Breast epithelium (tissue), 4 donors: ENCODE results near the gene DLD. TPM values are rescaled to one million over a fixed set of nuclear protein-coding genes. Genes with fewer than 3 reads are reported as not detected.

Experiments used
- DNase-seq, 2 donors: peaks; one replicate each; pipeline ENCODE4 v3.0.0-alpha.2; 2019; ENCODE audit warnings: low spot score in 2 of 2
- H3K27ac ChIP-seq, 2 donors: fragments of 200-600 bp; sonication (generic) in 1 of 2; one replicate each; pipeline ENCODE4 v1.5.1; 2016 to 2019; ENCODE audit warnings: mild to moderate bottlenecking in 1 of 2
- H3K27me3 ChIP-seq, 2 donors: fragments of 200-600 bp; sonication (generic) in 1 of 2; one replicate each; pipeline versions ENCODE4 v1.5.1 to v1.6.0; 2017 to 2019; ENCODE audit warnings: control low read depth in 1 of 2, mild to moderate bottlenecking in 1 of 2
- H3K36me3 ChIP-seq: fragments of 200-600 bp; one replicate; pipeline ENCODE4 v1.5.1; 2019
- H3K4me1 ChIP-seq, 2 donors: fragments of 200-600 bp; sonication (generic); one replicate each; pipeline ENCODE4 v1.5.1; 2016 to 2019; ENCODE audit warnings: control low read depth in 1 of 2
- H3K4me3 ChIP-seq, 3 donors: fragments of 200-600 bp; sonication (generic); 1 replicate in 2 of 3; 2 replicates in 1 of 3; pipeline ENCODE4 v1.5.1; 2016 to 2019; ENCODE audit warnings: mild to moderate bottlenecking in 3 of 3, moderate library complexity in 2 of 3
- H3K9me3 ChIP-seq, 2 donors: fragments of 200-600 bp; sonication (generic) in 1 of 2; one replicate each; pipeline ENCODE4 v1.5.1; 2016 to 2019; ENCODE audit warnings: control low read depth in 1 of 2
- POLR2A ChIP-seq: fragments of 450-650 bp; IDR thresholded peaks from one replicate; pipeline ENCODE4 v1.6.1; 2016; ENCODE audit warnings: antibody characterized with exemption, mild to moderate bottlenecking, moderate library complexity
- POLR2AphosphoS5 ChIP-seq, 3 donors: sonication (generic); formaldehyde crosslinking; IDR thresholded peaks; one replicate each; pipeline ENCODE4 v1.6.1; 2017; ENCODE audit warnings: antibody characterized with exemption in 3 of 3
- intact Hi-C: fragments of 100-400 bp; cut with DNase I; formaldehyde crosslinking; loops from one replicate; pipeline ENCODE4 v1.15.1; 2023; ENCODE audit warnings: low total_unique reads
- total RNA-seq, 3 donors: library from RNA; depleted of rRNA; stranded (reverse); fragments of >200 nt; gene quantifications; one replicate each; pipeline ENCODE4 v1.1.0, GENCODE V29; 2016
- TF ChIP-seq, protein P1 (sequence below), 3 donors: fragments of 450-650 bp; IDR thresholded peaks; one replicate each; pipeline ENCODE4 v1.5.1; 2016 to 2017; ENCODE audit warnings: antibody characterized with exemption in 3 of 3, mild to moderate bottlenecking in 3 of 3, moderate library complexity in 3 of 3

The DLD gene
- total RNA-seq, 3 donors from 2014 or later: 57.5 to 74.1 (median 58.3) TPM

GRCh38 chr7:107939573-107940489, 48.8 kb downstream of the DLD start:
- peak overlapping the region; percentile 70 to 90 for H3K27ac ChIP-seq
- intact Hi-C loops: no loop called here
- TF ChIP-seq POLR2AphosphoS5 (IDR thresholded peaks at IDR 0.05): peak in 1 of 3 donors; percentile 16
- TF ChIP-seq, protein P1, sequence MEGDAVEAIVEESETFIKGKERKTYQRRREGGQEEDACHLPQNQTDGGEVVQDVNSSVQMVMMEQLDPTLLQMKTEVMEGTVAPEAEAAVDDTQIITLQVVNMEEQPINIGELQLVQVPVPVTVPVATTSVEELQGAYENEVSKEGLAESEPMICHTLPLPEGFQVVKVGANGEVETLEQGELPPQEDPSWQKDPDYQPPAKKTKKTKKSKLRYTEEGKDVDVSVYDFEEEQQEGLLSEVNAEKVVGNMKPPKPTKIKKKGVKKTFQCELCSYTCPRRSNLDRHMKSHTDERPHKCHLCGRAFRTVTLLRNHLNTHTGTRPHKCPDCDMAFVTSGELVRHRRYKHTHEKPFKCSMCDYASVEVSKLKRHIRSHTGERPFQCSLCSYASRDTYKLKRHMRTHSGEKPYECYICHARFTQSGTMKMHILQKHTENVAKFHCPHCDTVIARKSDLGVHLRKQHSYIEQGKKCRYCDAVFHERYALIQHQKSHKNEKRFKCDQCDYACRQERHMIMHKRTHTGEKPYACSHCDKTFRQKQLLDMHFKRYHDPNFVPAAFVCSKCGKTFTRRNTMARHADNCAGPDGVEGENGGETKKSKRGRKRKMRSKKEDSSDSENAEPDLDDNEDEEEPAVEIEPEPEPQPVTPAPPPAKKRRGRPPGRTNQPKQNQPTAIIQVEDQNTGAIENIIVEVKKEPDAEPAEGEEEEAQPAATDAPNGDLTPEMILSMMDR (IDR thresholded peaks at IDR 0.05): no peak
- no peaks in the 10 kb centered on the region for H3K27me3 ChIP-seq
- H3K36me3 ChIP-seq: no peaks in the 10 kb centered on the region
- no peak overlapping the region for H3K4me3 ChIP-seq
- H3K9me3 ChIP-seq: no peaks in the 10 kb centered on the region
- no peak for DNase-seq
- H3K4me1 ChIP-seq: no peaks in the 10 kb centered on the region

- Histone ChIP-seq H3K27me3 (no peaks in the 10 kb centered on the region), H3K27ac (peak overlapping the region in 1 of 2 donors; percentile 90), H3K4me3 (no peak overlapping the region), H3K36me3 (no peaks in the 10 kb centered on the region), H3K9me3 (no peaks in the 10 kb centered on the region), H3K4me1 (no peaks in the 10 kb centered on the region)
- intact Hi-C loops: no loop called here
- no peak for DNase-seq
- TF ChIP-seq POLR2AphosphoS5 (IDR thresholded peaks at IDR 0.05) (no peak), POLR2A (no peak)
- TF ChIP-seq, protein P1 (IDR thresholded peaks at IDR 0.05): no peak
Observed at GRCh38 chr7:107940951-107941350, 50.0 kb downstream of the DLD start.

DNA sequence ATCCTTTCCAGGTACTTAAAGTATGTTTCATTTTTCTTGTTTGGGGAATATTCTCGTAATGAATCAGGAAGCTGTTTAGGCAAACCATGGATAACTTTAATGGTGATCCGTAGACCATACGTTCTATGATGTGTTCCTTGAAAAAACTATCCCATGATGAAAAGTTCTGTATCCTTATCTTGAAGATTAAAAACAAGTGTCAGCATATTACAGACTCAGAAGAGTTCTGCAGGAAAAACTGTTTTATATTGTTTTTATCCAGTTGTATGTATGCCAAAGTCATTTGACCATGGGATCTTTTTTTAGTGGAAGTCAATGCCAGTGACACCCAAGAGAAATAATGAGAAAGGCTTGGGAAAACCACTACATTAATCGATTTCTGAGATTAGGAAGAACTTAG, 52.0 kb downstream of the DLD start:
- H3K4me3 ChIP-seq: no peak overlapping the region
- no peaks in the 10 kb centered on the region for H3K9me3 ChIP-seq
- H3K36me3 ChIP-seq: no peaks in the 10 kb centered on the region
- TF ChIP-seq POLR2A (no peak), POLR2AphosphoS5 (IDR thresholded peaks at IDR 0.05) (no peak)
- TF ChIP-seq, protein P1 (IDR thresholded peaks at IDR 0.05): no peak
- no peaks in the 10 kb centered on the region for H3K27me3 ChIP-seq
- DNase-seq: no peak
- H3K27ac ChIP-seq: no peak overlapping the region
- intact Hi-C loops: no loop called here
- H3K4me1 ChIP-seq: no peaks in the 10 kb centered on the region

- no peak for DNase-seq
- Histone ChIP-seq H3K36me3 (no peaks in the 10 kb centered on the region), H3K4me1 (no peaks in the 10 kb centered on the region), H3K4me3 (no peak overlapping the region), H3K9me3 (no peaks in the 10 kb centered on the region), H3K27ac (no peak overlapping the region), H3K27me3 (no peaks in the 10 kb centered on the region)
- TF ChIP-seq POLR2AphosphoS5 (IDR thresholded peaks at IDR 0.05): no peak
- no peak for TF ChIP-seq POLR2A
- TF ChIP-seq, protein P1 (IDR thresholded peaks at IDR 0.05): no peak
- intact Hi-C loops: no loop called here
Observed at GRCh38 chr7:107944411-107945169, 53.6 kb downstream of the DLD start.

DNA sequence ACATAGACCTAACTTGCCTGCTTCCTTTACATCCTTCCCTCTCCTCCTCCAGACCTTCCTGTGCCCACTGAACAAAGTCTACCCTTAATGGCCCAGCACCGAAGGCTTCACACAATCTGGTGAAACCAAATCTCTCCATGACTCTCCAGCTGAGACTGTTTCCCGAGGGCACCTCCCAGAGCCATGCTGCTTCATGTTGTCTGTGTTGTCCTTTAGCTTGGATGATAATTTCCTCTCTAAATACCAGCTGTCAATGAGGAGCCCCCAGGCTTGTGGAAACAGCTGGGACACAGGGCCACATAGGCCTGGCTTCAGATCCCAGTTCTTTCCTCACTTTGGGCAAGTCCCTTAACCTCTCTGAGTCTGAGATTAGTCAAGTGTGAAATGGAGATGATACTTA, 54.3 kb downstream of the DLD start:
- no peak for TF ChIP-seq POLR2AphosphoS5 (IDR thresholded peaks at IDR 0.05)
- TF ChIP-seq POLR2A: no peak
- TF ChIP-seq, protein P1 (IDR thresholded peaks at IDR 0.05): no peak
- DNase-seq: no peak
- intact Hi-C loops: no loop called here
- no peaks in the 10 kb centered on the region for H3K9me3 ChIP-seq
- H3K36me3 ChIP-seq: no peaks in the 10 kb centered on the region
- peak overlapping the region in 1 of 2 donors; percentile 41 for H3K27ac ChIP-seq
- no peaks in the 10 kb centered on the region for H3K27me3 ChIP-seq
- no peaks in the 10 kb centered on the region for H3K4me1 ChIP-seq
- H3K4me3 ChIP-seq: no peak overlapping the region
